Gastroesophageal sphincter (tissue), 4 donors: Measurements from ENCODE around the gene RIPK3. TPM values are rescaled to one million over a fixed set of nuclear protein-coding genes. Genes with fewer than 3 reads are reported as not detected.

Experiments
- ATAC-seq: fragments of 150-250 bp; one replicate; pipeline ENCODE4 v1.9.1; 2016; ENCODE audit warnings: mild to moderate bottlenecking, moderate library complexity
- H3K27ac ChIP-seq, 4 donors: fragments of 200-600 bp; sonication (generic) in 3 of 4; 1 replicate in 3 of 4; 2 replicates in 1 of 4; pipeline ENCODE4 v1.5.1; 2016 to 2019
- H3K27me3 ChIP-seq: fragments of 200-600 bp; sonication (generic); one replicate; pipeline ENCODE4 v1.5.1; 2019
- H3K36me3 ChIP-seq, 2 donors: fragments of 200-600 bp; sonication (generic); one replicate each; pipeline ENCODE4 v1.5.1; 2019; ENCODE audit warnings: control low read depth in 1 of 2
- H3K4me1 ChIP-seq, 3 donors: fragments of 200-600 bp; sonication (generic); 1 replicate in 2 of 3; 2 replicates in 1 of 3; pipeline ENCODE4 v1.5.1; 2016 to 2019; ENCODE audit warnings: control low read depth in 2 of 3
- H3K4me3 ChIP-seq, 2 donors: fragments of 200-600 bp; sonication (generic); one replicate each; pipeline ENCODE4 v1.5.1; 2019; ENCODE audit warnings: mild to moderate bottlenecking in 1 of 2, moderate library complexity in 1 of 2
- H3K9me3 ChIP-seq, 3 donors: fragments of 200-600 bp; sonication (generic); one replicate each; pipeline ENCODE4 v1.5.1; 2017 to 2019; ENCODE audit warnings: control low read depth in 2 of 3
- EP300 ChIP-seq: sonication (generic); formaldehyde crosslinking; IDR thresholded peaks from one replicate; pipeline ENCODE4 v1.6.1; 2017; ENCODE audit warnings: antibody characterized with exemption, mild to moderate bottlenecking
- POLR2A ChIP-seq, 2 donors: fragments of 450-650 bp; IDR thresholded peaks; one replicate each; pipeline ENCODE4 v1.6.1; 2017; ENCODE audit warnings: antibody characterized with exemption in 2 of 2, mild to moderate bottlenecking in 2 of 2, moderate library complexity in 1 of 2
- POLR2AphosphoS5 ChIP-seq: sonication (generic); formaldehyde crosslinking; IDR thresholded peaks from one replicate; pipeline ENCODE4 v1.6.1; 2017; ENCODE audit warnings: antibody characterized with exemption
- WGBS, 2 donors: methylation state at CpG; one replicate each; pipeline ENCODE4 v1.1.5; 2018; ENCODE audit warnings: low coverage in 1 of 2; 5-methylcytosine and 5-hydroxymethylcytosine counted together
- total RNA-seq, 4 donors: library from RNA; depleted of rRNA; stranded (reverse); fragments of >200 nt; gene quantifications; one replicate each; pipeline ENCODE4 v1.1.0, GENCODE V29; 2016
- TF ChIP-seq, protein P1 (sequence below), 4 experiments: fragments of 200-600 bp in 2 of 4; fragments of 450-650 bp in 2 of 4; sonication (generic) in 1 of 4; IDR thresholded peaks; one replicate each; pipeline ENCODE4 v1.5.1; 2017 to 2019; ENCODE audit warnings: antibody characterized with exemption in 4 of 4, mild to moderate bottlenecking in 2 of 4, moderate library complexity in 2 of 4

Gene RIPK3
- total RNA-seq, 4 donors from 2014 or later, result 3.1 to 8.9 (median 3.9) TPM

- H3K36me3 ChIP-seq, result no peaks in the 10 kb centered on the region
- H3K4me1 ChIP-seq, result peaks cover 0 to 17% (median 0%) of the 10 kb centered on the region in 3 donors
- no peaks in the 10 kb centered on the region for H3K9me3 ChIP-seq
- H3K27ac ChIP-seq, result no peak overlapping the region
- no peak for ATAC-seq
- TF ChIP-seq EP300 (no peak), POLR2AphosphoS5 (no peak), POLR2A (IDR thresholded peaks at IDR 0.05) (no peak)
- TF ChIP-seq, protein P1, sequence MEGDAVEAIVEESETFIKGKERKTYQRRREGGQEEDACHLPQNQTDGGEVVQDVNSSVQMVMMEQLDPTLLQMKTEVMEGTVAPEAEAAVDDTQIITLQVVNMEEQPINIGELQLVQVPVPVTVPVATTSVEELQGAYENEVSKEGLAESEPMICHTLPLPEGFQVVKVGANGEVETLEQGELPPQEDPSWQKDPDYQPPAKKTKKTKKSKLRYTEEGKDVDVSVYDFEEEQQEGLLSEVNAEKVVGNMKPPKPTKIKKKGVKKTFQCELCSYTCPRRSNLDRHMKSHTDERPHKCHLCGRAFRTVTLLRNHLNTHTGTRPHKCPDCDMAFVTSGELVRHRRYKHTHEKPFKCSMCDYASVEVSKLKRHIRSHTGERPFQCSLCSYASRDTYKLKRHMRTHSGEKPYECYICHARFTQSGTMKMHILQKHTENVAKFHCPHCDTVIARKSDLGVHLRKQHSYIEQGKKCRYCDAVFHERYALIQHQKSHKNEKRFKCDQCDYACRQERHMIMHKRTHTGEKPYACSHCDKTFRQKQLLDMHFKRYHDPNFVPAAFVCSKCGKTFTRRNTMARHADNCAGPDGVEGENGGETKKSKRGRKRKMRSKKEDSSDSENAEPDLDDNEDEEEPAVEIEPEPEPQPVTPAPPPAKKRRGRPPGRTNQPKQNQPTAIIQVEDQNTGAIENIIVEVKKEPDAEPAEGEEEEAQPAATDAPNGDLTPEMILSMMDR (IDR thresholded peaks at IDR 0.05), result no peak
- H3K27me3 ChIP-seq, result no peaks in the 10 kb centered on the region
- WGBS, 2 donors, result 83 to 88% methylated on average over 3 to 4 of the region's 4 CpGs
- no peak overlapping the region for H3K4me3 ChIP-seq
Measured at GRCh38 chr14:24385524-24385923, 45.7 kb upstream of the RIPK3 start.

GRCh38 chr14:24384169-24384568, 44.4 kb upstream of the RIPK3 start:
- H3K4me1 ChIP-seq, result peaks cover 0 to 12% (median 0%) of the 10 kb centered on the region in 3 donors
- TF ChIP-seq EP300 (no peak), POLR2AphosphoS5 (no peak), POLR2A (IDR thresholded peaks at IDR 0.05) (no peak)
- TF ChIP-seq, protein P1 (IDR thresholded peaks at IDR 0.05), result no peak
- no peaks in the 10 kb centered on the region for H3K27me3 ChIP-seq
- no peak overlapping the region for H3K4me3 ChIP-seq
- H3K9me3 ChIP-seq, result no peaks in the 10 kb centered on the region
- ATAC-seq, result no peak
- no peak overlapping the region for H3K27ac ChIP-seq
- H3K36me3 ChIP-seq, result no peaks in the 10 kb centered on the region
- WGBS, 2 donors, result 58 to 86% methylated on average over 2 to 4 of the region's 4 CpGs

DNA sequence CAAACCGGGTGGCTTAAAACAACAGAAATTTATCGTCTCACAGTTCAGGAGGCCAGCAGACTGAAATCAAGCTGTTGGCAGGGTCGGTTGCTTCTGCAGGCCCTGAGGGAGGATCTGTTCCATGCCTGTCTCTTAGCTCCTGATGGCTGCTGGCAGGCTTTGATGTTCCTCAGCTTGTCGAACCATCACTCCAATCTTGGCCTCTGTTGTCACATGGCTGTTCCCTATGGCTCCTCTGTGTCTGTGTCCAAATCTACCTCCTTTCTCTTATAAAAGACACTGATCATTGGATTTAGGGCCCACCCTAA, 42.2 kb upstream of the RIPK3 start:
- Histone ChIP-seq H3K9me3 (no peaks in the 10 kb centered on the region), H3K27ac (no peak overlapping the region), H3K36me3 (peaks cover 0 to 11% of the 10 kb centered on the region in 2 donors), H3K27me3 (no peaks in the 10 kb centered on the region), H3K4me1 (peaks cover 0 to 16% (median 3%) of the 10 kb centered on the region in 3 donors), H3K4me3 (no peak overlapping the region)
- 30% methylated on average over 3 of the region's 4 CpGs; no CpG with 5 or more reads in 1 of the 2 donors for WGBS, 2 donors
- ATAC-seq, result no peak
- TF ChIP-seq, protein P1 (IDR thresholded peaks at IDR 0.05), result no peak
- TF ChIP-seq POLR2AphosphoS5, result no peak
- TF ChIP-seq POLR2A (IDR thresholded peaks at IDR 0.05), result no peak
- no peak for TF ChIP-seq EP300

DNA sequence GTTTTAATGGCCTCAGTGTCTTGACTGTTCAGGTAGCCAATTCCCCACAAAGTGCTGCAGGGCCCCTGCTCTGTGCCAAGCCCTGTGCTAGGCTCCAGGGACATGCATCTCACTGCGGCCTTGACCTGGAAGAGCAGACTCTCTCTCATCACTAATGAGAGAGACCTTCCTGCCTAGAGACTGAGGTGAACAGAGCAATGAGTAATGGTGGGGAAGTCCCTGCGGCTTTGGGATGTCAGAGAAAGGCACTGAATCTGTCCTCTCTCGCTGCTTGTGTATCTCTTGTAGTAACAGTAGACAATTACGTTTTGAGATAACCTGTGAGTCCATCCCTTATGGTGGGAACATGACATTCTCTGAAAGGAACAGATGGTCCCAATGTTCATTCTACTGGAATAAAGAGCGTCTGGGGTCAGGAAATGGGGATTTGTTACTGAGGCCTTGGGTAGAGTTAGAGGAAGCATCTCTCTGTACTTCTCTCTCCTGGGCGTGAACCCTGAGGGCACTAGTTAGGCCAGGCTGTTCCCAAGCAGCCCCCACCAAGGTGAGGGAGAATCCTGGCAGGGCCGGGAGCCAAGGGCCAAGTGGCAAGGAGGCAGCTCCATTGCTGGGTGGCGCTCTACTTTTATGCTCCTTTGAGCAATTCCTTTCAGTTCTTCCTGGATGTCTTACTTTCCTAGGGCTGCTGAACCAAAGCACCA, 41.7 kb upstream of the RIPK3 start:
- ATAC-seq, result no peak
- peaks cover 0 to 16% (median 4%) of the 10 kb centered on the region in 3 donors for H3K4me1 ChIP-seq
- TF ChIP-seq POLR2AphosphoS5, result no peak
- TF ChIP-seq, protein P1 (IDR thresholded peaks at IDR 0.05), result no peak
- no peak for TF ChIP-seq POLR2A (IDR thresholded peaks at IDR 0.05)
- TF ChIP-seq EP300, result no peak
- H3K9me3 ChIP-seq, result no peaks in the 10 kb centered on the region
- H3K27ac ChIP-seq, result no peak overlapping the region
- 80 to 90% methylated on average over 1 to 2 of the region's 8 CpGs for WGBS, 2 donors
- no peaks in the 10 kb centered on the region for H3K27me3 ChIP-seq
- peaks cover 0 to 16% of the 10 kb centered on the region in 2 donors for H3K36me3 ChIP-seq
- no peak overlapping the region for H3K4me3 ChIP-seq
